GM12873 (cell line): ENCODE measurements around the gene SNRNP48.

Experiments used
- CTCF ChIP-seq: IDR thresholded peaks from 2 replicates; pipeline ENCODE4 v1.5.1; 2012; ENCODE audit warnings: low read depth, mild to moderate bottlenecking, moderate library complexity, low read length, control low read depth; ENCODE audit not compliant: insufficient read depth; ENCODE audit errors: missing control alignments

Gene SNRNP48

GRCh38 chr6:7628479-7628878 lies 38.5 kb downstream of the SNRNP48 start:
- no peak for TF ChIP-seq CTCF

- TF ChIP-seq CTCF, result no peak
Observed at GRCh38 chr6:7628909-7629308, 38.9 kb downstream of the SNRNP48 start.

DNA sequence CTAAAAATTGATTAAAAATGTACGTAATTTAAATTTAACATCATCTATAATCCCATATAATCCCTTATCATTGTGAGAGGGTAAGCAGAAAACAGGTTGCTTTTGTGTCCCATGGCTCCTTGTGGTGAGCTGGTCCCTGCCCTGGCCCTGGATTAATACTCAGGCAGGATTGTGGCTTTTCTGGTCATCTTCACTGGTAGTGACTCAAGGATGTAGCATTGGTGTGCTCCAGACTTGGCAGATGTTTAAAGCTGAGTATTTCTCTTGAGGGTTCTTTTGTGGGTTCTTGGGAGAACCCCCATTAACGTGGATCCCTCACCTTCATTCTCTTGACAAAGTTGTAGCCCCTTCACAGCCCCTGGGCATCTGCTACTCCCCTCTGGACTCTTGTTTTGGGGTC lies 39.3 kb downstream of the SNRNP48 start:
- TF ChIP-seq CTCF, result no peak

DNA sequence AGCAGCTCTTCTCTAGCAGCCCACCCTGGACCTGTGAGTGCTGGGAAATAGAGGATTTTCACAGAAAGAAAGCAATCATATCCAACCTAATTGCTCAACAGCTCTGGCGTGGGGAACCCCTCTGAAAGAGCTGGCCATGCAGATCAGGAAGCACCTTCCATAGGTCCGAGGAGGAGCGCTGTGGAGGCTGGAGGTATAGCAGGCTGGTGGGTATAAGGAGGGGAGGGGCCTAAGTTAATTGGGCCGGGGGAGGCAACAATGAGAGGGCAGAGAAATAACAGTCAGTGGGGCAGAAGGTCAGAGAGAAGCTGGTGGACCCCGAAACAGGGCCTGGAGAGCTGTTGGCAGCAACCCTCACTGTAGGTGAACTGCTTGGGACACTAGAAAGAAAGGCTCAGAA lies 40.8 kb downstream of the SNRNP48 start:
- TF ChIP-seq CTCF, result no peak

DNA sequence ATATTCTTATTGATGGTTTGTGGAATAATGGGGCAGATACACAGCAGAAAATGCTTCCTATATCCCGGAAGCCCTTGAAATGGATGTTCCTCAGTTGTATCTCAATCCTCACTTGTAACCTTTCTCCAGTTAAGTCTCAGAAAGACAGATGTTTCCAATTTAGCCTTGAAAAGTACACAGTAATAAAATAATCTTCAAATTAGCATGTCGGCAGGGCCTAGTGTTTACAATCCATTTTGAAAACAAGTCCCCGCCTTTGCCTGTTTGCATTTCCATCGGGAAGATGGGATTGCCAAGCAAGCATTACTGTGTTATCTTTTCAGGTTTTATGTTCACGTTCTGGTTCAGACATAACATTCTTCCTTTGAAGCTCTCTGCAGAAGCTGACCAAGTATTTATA lies 41.5 kb downstream of the SNRNP48 start:
- TF ChIP-seq CTCF, result no peak

GRCh38 chr6:7632501-7633290 lies 42.7 kb downstream of the SNRNP48 start:
- TF ChIP-seq CTCF, result no peak

DNA sequence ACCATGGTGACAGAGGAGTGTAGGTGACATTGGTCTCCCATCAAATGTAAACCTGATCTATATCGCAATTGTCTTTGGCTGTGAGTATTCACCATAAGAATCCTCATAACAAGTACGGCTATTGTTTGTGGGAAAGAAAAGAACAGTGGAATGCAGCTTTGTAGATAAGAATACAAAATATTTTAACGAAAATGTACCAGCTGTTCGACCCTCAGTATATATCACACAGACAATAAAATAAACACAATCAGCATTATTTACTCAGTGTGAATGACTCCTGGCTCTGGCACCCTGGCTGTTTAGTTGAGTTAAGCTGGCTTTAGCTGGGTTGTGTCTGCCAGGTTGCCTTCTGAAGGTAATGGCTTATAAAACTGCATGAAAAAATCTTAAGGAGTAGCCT lies 43.4 kb downstream of the SNRNP48 start:
- TF ChIP-seq CTCF, result no peak
